Colon (tissue), 2 donors: ENCODE data around the gene MORC1.
"Not testable (repeated sequence)": the region's sequence is repeated elsewhere in the genome, so short reads cannot be mapped to it uniquely, and the experiment has no call there.

Source experiments
- FAIRE-seq: peaks from 2 replicates; lab custom pipeline; 2012; peaks lifted over from hg19 to GRCh38; lab: Jason Lieb, UNC
- donor health status: control.
- donor health status: control.

Gene MORC1

GRCh38 chr3:109117939-109118338 lies at the start of gene MORC1:
Gene MORC1 (minus strand): TSS chr3:109118134. CDS start chr3:109118059, 75 bp downstream.
- FAIRE-seq = no peak

- FAIRE-seq = no peak
Measured at GRCh38 chr3:109165905-109166304, 48.0 kb upstream of the MORC1 start.

- FAIRE-seq = peak; percentile 10
Measured at GRCh38 chr3:109161487-109162123, 43.7 kb upstream of the MORC1 start.

GRCh38 chr3:109155828-109156227 lies 37.9 kb upstream of the MORC1 start:
- no peak for FAIRE-seq

GRCh38 chr3:109154979-109155378 lies 37.0 kb upstream of the MORC1 start:
- no peak for FAIRE-seq

- no peak for FAIRE-seq
Measured at GRCh38 chr3:109152320-109152719, 34.4 kb upstream of the MORC1 start.

- no peak for FAIRE-seq
Measured at GRCh38 chr3:109149078-109149477, 31.1 kb upstream of the MORC1 start.

GRCh38 chr3:109143646-109144045 lies 25.7 kb upstream of the MORC1 start:
- FAIRE-seq = no peak

GRCh38 chr3:109140318-109140717 lies 22.4 kb upstream of the MORC1 start:
- no peak for FAIRE-seq

GRCh38 chr3:109137761-109138160 lies 19.8 kb upstream of the MORC1 start:
- no peak for FAIRE-seq

- FAIRE-seq = peak; percentile 57
Measured at GRCh38 chr3:109136523-109136922, 18.6 kb upstream of the MORC1 start, which contains the start of gene C3orf85. Gene C3orf85 (plus strand): TSS chr3:109136719. CDS start chr3:109136848, 129 bp downstream.

- FAIRE-seq = not testable (repeated sequence)
Measured at GRCh38 chr3:109133474-109133816, 15.5 kb upstream of the MORC1 start.

GRCh38 chr3:109132801-109133473 lies 15.0 kb upstream of the MORC1 start:
- peak; percentile 31 for FAIRE-seq

- no peak for FAIRE-seq
Measured at GRCh38 chr3:109131276-109131675, 13.3 kb upstream of the MORC1 start.

GRCh38 chr3:109127553-109127952 lies 9.6 kb upstream of the MORC1 start:
- FAIRE-seq = no peak

- no peak for FAIRE-seq
Measured at GRCh38 chr3:109125902-109126301, 8.0 kb upstream of the MORC1 start.

GRCh38 chr3:109122690-109123089 lies 4.8 kb upstream of the MORC1 start:
- no peak for FAIRE-seq

GRCh38 chr3:109118584-109118983 lies 650 bp upstream of the MORC1 start:
- no peak for FAIRE-seq

GRCh38 chr3:109116031-109116430 lies 1.9 kb downstream of the MORC1 start:
- FAIRE-seq = no peak

- no peak for FAIRE-seq
Measured at GRCh38 chr3:109115451-109115850, 2.5 kb downstream of the MORC1 start.

GRCh38 chr3:109114746-109115145 lies 3.2 kb downstream of the MORC1 start:
- no peak for FAIRE-seq

- no peak for FAIRE-seq
Measured at GRCh38 chr3:109112946-109113760, 4.8 kb downstream of the MORC1 start.

GRCh38 chr3:109109574-109109973 lies 8.4 kb downstream of the MORC1 start:
- FAIRE-seq = no peak
